ENCODE data around the gene BBLN.

The BBLN gene

DNA sequence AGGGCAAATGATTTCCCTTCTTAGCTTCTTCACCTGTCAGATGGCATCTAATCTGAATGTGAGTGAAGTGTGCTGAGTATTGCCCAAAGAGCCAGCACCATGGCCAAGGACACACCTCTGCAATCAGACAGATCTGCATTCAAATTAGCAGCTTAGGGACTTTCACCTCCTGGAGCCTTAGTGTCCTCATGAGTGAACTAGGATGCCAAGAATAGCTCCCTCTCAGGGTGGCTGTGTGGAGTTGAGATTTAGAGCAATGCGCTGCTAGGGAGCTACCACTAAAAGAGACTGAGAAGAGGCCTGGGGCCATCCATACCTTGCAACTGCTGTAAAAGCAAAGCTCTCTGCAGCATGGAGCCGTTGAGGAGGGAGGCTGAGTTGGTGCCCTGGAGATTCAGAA lies 29.9 kb downstream of the BBLN start:
- DNase-seq (ENCODE audit: low read depth, low spot score) = no peak

DNA sequence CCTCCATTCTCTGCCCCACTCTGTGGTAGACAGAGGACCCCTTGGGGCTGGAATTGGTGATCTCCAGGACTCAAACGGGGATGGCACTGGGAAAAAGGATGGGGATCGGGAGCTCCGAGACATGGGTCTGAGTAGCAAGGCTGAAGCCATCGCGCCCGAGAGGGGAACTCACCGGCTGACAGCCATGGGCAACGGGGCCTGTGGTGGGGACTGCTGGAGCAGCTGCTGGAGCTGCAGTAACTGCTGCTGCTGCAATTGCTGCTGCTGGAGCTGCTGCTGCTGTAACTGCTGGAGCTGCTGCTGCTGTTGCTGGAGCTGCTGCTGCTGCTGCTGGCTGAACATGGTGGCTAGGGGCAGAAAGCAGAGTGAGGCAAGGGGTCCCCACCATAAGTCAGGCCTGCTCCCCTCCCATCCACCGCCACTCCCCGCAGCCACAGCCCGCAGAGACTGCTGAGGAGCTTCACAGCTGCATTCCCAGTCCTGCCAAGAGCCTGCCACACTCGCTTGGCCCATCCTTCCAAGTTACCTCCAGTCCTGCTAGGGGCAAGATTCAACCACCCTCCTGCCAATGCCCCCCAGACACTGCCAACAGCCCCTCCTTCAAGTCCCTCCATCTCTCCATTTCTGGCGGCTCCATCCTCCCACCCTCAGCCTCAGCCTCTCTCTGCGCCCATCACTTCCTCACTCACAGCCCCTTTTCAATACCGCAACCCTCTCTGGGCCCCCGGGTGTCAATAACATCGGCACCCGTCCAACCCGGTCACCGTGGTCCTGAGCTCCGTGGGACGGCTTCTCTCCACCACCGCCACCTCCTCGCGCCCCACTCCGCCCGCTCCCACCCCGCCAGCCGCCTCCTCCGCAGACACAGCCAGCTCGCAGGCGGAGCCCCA lies 30.7 kb downstream of the BBLN start:
- DNase-seq (ENCODE audit: low read depth, low spot score) = no peak

DNA sequence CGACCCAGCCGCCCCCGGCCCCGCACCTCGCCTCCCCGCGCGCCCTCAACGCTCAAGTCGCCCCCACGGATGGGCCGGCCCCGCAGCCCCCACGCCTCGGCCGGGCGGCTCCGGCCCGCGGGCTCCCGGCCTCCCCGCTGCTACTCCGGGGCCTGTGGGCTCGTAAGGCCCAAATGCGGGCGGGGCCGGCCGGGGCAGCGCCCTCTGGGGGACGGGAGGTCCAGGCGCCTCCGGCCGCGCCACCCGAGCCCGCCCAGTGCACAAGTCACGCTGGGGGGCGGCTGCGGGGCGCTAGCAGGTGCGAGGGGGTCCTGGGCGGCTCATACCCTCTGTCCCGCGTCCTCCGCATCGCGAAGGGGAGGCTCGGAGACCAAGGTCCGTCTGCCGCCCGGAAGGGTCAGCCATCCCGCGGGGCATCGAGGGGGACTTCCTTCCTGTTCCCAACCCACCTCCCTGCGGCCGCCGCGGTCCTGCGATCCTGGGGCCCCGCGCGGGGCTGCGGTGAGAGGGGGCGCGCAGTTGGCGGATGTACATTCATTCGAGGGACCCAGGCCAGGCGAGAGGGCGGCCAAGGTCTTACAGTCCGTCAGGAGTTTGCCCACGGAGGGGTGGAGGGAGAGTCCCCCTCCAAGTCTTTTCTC lies 31.5 kb downstream of the BBLN start, which contains the start of gene CIZ1:
Gene CIZ1 (minus strand): TSS at position 167 of the 641 bp plus-strand sequence. CDS start 715 bp downstream, outside the sequence.
- DNase-seq (ENCODE audit: low read depth, low spot score) = no peak

DNA sequence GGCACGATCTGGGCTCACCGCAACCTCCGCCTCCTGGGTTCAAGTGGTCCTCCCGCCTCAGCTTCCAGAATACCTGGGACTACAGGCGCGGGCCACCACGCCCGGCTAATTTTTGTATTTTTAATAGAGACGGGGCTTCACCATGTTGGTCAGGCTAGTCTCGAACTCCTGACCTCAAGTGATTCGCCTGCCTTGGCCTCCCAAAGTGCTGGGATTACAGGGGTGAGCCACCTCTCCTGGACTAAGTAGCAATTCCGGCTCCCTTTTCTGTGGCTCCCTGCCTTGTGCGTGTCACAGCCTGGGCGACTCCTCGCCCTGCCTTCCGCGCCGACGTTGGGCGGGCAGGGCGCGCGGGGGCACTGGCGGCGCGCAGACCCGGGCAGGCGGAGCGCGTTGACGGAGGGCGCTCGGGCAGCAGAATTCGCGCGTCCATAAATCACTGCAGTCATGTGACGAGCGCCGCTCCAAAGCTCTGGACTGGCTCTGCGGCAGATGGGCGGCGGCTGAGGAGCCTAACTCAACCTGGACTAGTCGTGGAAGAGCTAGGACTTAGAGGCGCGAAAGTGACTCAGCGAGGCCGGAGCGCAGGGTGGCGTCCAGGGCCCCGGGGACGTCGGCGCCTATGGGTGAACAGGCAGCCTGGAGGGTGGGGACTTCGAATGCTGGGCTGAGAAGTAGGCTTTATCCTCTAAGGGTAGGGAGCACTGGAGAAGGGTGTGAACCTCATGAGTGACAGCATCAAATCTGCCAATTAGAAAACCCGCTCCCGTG lies 32.7 kb downstream of the BBLN start:
- no peak for DNase-seq (ENCODE audit: low read depth, low spot score)

DNA sequence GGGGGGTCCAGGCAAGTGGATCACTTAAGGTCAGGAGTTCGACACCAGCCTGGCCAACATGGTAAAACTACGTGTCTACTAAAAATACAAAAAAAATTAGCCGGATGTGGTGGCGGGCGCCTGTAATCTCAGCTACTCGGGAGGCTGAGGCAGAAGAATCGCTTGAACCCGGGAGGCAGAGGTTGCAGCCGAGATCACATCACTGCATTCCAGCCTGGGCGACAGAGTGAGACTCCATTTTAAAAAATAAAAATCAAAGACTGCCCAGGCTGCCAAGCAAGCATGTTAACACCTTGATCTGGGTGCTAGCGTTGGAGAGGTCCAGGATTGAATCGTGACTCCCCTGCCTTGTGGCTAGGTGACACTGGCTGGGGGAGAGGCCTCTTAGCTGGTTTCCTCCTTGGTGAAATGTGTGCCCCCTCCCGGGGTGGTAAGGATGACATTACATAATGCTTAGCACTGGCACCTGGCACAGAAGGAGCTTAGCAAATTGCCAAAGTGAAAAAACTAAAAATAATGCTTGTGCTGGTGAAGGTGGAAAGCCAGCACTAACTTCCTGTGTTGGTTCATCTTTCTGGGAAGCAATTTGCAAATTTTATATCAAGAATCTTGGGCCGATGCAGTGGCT lies 33.5 kb downstream of the BBLN start:
- no peak for DNase-seq (ENCODE audit: low read depth, low spot score)

DNA sequence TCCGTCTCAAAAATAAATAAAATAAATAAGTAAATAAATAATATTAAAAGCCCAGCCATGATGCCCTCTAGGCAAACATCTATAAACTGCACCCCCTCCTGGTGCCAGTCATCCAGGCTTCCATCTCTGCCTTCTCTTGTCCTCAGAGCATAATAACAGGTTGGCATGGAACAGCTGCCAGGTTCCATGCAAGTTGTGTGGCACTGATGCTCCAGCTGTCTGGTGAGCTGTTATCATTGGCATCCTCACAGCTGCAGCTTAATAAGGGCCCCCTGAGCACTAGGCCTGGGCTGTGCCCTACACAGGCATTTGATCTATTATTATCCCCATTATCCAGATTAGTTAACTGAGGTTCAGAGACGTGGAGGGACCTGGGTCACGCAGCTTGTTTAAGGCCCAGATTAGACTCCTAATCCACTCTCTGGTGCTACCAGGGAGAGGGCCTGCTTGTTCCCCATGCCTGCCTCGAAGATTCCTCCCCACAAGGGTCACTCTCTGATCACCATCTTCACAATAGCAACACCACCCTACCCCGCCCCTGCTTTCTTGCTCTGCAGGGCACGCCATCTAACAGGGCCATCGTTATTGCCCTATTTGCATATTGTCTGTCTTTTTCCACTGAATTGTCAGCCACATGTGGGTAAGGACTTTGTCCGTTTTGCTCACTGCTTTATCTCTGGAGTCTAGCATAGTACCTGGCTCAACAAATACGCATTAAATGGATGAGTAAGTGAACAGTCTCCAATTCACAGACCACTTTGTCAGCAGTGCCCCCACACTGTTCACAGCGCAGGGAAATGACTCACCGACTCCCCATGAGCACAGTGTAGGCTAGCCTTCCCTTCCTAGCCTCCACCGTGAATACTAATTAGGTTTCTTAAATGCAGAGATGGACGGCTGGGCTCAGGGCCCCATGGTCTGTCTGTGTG lies 41.6 kb downstream of the BBLN start:
- DNase-seq (ENCODE audit: low read depth, low spot score) = peak; percentile 72

DNA sequence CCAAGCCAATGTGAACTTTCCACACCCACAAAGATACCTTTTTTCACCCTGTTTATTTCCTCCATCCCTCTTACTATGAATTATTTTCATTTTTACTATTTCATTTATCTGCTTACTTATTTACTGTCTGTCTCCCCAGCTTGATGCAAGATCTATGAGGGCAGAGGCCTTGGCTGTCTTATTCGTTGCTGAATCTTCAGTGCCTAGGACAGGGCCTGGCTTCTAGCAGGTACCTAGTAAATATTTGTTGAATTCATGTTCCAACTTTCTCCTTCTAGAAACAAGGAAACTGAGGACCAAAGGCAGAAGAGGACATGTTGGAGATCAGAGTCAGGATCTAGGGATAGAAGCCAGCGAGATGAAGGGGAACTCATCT lies 42.6 kb downstream of the BBLN start:
- no peak for DNase-seq (ENCODE audit: low read depth, low spot score)

DNA sequence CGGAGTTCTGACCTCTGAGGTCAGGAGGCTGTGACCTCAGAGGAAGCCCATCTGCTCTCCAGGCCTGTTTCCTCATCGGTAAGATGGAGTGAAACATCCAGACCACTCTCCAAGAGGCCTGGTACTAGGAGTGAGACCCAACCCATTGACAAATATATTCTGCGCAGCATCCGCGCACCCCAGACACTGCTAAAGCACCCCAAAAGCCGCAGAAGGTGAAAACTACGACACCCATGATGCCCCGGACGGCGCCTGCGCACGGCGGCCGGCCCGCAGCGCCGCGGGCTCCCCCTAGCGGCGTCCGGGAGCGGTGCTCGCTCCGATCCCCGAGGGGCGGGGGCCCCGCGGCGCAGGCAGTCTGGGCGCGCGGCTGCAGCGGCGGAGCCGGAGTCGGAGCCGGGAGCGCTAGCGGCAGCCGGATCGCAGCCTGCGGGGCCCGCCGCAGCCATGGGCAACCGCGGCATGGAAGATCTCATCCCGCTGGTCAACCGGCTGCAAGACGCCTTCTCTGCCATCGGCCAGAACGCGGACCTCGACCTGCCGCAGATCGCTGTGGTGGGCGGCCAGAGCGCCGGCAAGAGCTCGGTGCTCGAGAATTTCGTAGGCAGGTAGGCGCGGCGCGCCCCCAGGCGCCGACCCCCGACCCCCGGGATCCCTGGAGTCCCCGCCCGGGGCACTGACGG lies 43.1 kb downstream of the BBLN start, which contains the start of gene DNM1:
Gene DNM1 (plus strand): TSS at position 356 of the 683 bp plus-strand sequence. CDS start 92 bp downstream, at position 448.
- no peak for DNase-seq (ENCODE audit: low read depth, low spot score)

DNA sequence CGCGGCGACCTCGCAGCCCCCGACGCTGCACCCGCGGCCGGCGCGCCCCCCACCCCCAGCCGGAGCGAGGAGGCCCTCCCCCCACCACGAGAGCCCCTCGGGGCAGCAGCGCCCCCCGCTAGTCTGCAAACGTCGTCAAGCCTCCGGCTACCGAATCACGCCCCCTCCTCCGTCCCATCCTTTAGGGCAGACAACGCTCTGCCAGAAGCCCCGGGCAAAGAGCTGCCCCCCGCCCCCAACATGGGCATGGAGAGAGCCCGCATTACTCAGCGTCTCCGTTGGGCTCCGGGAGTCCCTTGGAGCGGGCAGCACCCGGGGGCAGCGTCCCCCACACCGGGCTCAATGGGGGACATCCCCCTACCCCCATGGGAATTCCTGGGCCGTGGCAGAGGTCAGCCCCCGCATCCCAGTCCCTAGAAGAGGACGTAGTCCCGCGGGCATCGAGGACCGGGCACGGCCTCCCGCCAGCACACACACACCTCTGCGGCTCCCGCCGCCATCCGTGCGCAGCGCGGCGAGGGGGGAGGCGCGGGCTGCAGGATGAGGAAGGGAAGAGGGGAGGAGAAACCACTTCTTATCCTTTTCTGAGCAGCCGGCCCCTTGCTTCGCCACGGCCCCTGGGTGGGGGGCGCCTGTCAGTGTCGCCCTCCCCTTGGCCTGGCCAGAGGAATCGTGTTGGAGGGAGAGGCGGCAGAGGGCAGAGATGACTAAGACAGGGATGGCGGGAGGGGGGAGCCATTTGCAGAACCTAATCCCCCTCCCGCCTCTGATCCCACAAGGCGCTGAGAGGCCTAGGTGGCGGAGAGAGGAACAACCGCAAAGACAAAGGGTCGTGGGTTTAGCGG lies 43.9 kb downstream of the BBLN start:
- no peak for DNase-seq (ENCODE audit: low read depth, low spot score)

DNA sequence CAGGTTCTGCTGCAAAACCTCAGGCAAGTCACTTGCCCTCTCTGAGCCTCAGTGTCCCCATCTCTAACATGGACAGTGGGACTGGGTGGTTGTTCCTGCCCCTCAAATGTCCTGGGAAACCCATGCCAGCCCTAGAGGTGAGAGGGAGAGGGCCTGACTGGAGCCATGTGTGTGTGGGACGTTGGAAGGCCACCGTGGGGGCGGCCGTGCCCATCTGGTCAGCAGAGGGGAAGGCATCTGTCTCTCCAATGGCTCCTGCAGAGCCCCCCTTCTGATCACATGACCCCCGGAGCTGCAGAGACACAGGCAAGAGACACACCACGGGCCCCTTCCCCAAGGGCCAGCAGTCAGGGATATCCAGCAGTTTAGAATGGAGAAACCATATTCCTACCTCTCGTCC lies 44.8 kb downstream of the BBLN start:
- no peak for DNase-seq (ENCODE audit: low read depth, low spot score)

DNA sequence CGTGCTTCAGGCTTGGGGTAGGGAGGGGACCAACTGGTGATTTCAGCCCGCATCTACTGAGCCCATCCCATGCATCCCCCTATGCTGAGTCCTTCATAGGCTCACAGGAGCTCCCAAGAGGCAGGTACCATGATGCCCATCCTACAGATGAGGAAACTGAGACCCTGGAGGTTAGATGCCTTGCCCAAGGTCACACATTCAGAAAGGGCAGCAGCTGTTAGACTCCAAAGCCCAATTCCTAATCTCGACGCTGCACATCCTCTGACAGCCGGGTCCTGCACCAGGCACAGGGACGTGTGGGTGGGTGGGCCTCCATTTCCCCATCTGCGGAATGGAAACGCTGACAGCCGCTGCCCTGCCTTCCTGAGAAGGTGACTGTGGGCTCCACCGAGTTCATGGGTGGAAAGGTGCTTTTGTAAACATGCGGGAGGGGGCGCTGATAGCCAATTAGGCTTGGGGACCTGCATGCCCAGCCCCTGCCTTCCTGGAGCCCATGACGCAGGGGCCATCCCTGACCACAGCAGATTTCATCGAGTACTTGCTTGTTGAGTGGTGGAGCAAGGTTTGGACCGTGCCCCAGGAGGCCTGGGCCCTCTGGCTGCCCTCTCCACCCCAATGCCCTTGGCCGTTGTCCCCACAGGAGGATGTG lies 45.4 kb downstream of the BBLN start:
- DNase-seq (ENCODE audit: low read depth, low spot score) = no peak

DNA sequence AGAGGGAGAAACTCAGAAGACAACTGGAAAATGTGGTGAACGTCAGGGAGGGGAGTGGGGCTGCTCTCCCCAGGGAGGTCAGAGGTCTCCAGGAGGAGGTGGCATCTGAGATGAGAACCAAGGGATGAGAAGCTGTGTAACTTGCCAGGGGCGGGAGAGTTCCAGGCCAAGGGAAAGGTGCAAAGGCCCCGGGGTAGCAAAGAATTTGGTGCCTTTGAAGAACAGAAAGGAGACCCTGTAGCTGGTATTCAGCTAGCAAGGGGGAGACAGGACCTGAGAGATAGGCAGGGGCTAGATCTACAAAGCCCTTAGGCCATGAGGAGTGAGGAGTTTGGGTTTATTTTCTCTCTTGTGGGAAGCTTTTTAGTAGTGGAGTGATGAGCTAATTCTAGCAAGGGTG lies 46.4 kb downstream of the BBLN start:
- DNase-seq (ENCODE audit: low read depth, low spot score) = no peak

DNA sequence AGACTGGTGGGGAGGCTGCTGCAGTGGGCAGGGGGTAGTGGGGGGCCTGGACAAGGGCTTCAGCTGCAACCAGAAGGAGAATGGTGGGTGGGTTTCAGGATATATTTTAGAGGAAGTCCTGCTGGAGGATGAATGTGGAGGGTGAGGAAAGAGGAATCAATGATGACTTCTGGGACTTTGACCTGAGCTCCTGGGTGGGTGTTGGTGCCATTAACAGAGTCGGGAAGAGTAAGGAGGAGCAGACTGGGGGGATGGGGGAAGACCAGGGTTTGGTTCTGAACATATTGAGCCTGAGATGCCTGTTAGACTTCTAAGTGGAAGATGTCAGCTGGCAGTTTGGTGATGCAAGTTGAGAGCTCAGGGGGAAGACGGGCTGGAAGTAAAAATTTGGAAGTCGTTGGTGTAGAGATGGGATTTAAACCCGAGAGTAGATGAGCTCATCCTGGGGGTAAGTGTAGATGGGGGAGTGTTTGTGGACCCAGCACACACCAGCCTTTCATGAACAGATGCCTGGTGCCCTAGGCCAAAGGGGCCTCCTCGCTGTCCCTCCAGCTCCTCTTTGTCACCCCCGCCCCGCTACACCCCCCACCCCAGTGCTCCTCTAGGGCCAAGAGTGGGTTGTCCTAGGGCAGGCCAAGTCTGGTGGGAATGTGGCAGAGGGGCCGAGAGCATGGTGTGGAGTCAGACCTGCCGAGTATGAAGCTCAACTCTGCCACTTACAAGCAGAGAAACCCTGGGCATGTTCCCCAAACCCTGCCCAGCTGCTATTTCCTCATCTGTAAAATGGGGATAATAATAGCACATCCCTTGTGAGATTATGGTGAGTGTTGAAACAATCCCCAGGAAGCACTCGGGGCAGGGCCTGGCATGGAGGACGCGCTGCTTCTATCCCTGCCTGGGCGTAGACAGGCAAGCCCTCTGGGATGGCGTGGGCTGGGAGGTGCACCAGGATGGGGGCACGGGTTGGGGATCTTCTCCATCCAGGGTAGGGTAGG lies 47.1 kb downstream of the BBLN start:
- no peak for DNase-seq (ENCODE audit: low read depth, low spot score)

DNA sequence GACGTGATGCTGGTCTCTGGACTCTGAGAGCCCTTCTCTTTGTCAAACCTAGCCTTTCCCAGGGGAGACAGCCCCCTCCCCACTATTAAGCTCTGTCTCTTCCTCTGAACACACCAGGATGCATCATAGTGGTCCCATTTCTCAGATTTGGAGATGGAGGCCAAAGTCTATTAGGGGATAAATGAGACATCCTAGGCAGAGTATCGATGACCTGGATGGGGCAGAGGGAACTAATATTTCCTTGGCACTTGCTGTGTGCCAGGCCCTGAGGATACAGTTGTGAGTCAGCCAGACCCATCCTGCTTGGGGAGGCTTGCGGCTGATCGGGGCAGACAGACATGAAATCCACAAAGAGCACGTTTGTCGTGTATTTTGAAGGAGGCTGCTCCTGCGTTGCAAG lies 48.3 kb downstream of the BBLN start:
- DNase-seq (ENCODE audit: low read depth, low spot score) = no peak

DNA sequence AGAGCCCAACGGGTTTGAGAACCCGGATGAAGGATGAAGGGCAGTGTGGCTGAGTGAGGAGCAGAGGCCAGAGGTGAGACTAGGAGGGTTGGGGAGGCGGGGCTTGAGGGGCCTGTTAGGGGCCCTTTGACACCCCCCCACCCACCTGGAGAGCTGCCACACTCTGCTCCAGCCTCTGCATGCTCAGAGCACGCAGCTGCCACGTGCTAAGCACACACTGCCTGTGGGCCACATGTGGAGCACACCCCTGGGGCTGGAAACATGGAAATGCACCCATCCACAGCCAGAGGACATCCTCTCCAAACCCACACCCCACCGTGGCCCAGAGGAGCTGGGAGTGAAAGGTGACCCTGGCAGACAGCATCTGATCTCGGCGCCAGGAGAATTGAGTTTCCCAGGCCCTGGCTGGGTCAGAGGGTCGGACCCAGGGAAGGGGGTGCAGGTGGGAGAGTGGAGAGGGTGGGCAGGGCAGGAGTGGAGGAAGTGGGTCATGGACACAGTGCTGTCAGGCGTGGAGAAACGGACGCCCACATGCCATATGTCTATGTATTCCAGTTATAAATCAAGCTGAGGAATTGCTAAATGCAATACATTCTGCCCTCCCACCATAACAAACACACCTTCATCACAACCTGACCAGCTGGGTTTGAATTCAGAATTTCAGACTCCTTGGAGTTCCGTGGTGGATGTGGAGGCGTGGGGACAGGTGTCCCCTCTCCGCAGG lies 49.0 kb downstream of the BBLN start:
- DNase-seq (ENCODE audit: low read depth, low spot score) = no peak

DNA sequence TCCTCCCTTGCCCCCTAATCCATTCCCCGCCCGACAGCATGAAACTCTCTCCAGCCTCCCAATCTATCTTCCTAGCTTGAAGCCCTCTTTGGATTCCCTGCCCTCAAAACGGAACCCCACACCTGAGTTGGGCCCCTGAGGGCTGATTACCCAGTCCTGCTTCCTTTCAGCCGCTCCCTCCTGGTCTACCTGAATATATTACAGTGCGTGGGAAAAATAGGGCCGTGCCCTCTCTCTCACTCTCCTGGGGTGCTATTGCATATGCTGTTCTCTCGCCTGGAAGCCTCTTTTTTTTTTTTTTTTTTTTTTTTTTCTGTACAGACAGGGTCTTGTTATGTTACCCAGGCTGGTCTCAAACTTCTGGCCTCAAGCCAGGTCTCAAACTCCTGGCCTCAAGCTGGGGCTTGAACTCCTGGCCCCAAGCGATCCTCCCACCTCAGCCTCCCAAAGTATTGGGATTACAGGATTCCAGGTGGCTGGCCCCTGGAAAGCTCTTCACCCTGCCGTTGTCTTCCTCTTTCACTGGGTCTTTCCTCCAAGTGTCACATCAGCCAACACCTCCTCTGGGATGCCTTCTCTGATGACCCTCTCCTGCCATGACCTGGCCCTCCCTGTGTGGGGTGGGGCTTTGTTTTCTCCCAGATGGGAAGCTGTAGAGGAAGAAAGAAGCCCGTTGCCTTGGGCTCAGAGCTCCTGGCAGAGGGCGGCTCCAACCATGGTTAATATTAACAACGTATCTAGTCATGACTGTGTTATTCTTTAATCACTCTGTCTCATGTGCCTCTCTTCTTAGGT lies 51.3 kb downstream of the BBLN start:
- no peak for DNase-seq (ENCODE audit: low read depth, low spot score)

Measured in smooth muscle cell of the brain vasculature (primary cell).